Endothelial cell of umbilical vein (primary cell): ENCODE results near the gene KRT1. TPM values are rescaled to one million over a fixed set of nuclear protein-coding genes. Genes with fewer than 3 reads are reported as not detected.

ENCODE experiments used
- BruUV-seq: library from RNA; stranded (reverse); fragments of 400-500 nt; replicated peaks from 2 replicates; lab custom pipeline; 2021; lab: Mats Ljungman, UMichigan
- CTCF ChIA-PET: fragments of 300-600, 350-600 bp; sonication (Branson Sonifier 250); formaldehyde crosslinking; loops from one replicate; lab custom pipeline; 2021; ENCODE audit warnings: antibody characterized with exemption, inconsistent platforms; lab: Charles Lee
- POLR2A ChIA-PET: fragments of 300-600, 350-600 bp; sonication (Branson Sonifier 250); formaldehyde crosslinking; loops from one replicate; lab custom pipeline; 2021; ENCODE audit warnings: antibody characterized with exemption, inconsistent platforms; lab: Charles Lee
- DNase-seq: peaks from one replicate; pipeline ENCODE4 v3.0.0-alpha.2; 2011; ENCODE audit warnings: low read depth, low spot score
- FAIRE-seq: peaks from 2 replicates; lab custom pipeline; 2011; peaks lifted over from hg19 to GRCh38; lab: Jason Lieb, UNC
- H2AFZ ChIP-seq: 2 replicates; pipeline ENCODE4 v1.6.0; 2012; ENCODE audit warnings: low read depth, low read length, control low read depth, inconsistent platforms
- H3K27ac ChIP-seq: 2 replicates; pipeline ENCODE4 v1.5.1; 2011; ENCODE audit warnings: low read depth, mild to moderate bottlenecking, control low read depth, low read length, moderate library complexity; ENCODE audit not compliant: insufficient read depth
- H3K27me3 ChIP-seq, 2 experiments: 2 replicates each; pipeline versions ENCODE4 v1.6.0 to v1.6.1; 2011; ENCODE audit warnings: low read length in 2 of 2, mixed read lengths in 1 of 2; ENCODE audit not compliant: control insufficient read depth in 2 of 2, insufficient read depth in 2 of 2
- H3K36me3 ChIP-seq, 2 experiments: 2 replicates in 1 of 2; 3 replicates in 1 of 2; pipeline ENCODE4 v1.5.1; 2011; ENCODE audit warnings: low read length in 2 of 2, mild to moderate bottlenecking in 1 of 2, moderate library complexity in 1 of 2; ENCODE audit not compliant: control insufficient read depth in 2 of 2, insufficient read depth in 2 of 2; ENCODE audit errors: extremely low read depth in 1 of 2
- H3K4me1 ChIP-seq: 3 replicates; pipeline ENCODE4 v1.5.1; 2011; ENCODE audit warnings: mild to moderate bottlenecking, low read length; ENCODE audit not compliant: control insufficient read depth, insufficient read depth; ENCODE audit errors: extremely low read depth
- H3K4me2 ChIP-seq: 2 replicates; pipeline ENCODE4 v1.6.1; 2011; ENCODE audit warnings: low read length, control low read depth, mixed read lengths; ENCODE audit not compliant: insufficient read depth
- H3K4me3 ChIP-seq, 3 experiments: fragments of 200-600 bp in 1 of 3; sonication (generic), shearing (Covaris generic) in 1 of 3; replicated peaks in 1 of 3; 2 replicates each; pipeline ENCODE4 v1.5.1; 2011 to 2016; ENCODE audit warnings: control low read depth in 3 of 3, low read length in 3 of 3, mild to moderate bottlenecking in 2 of 3, inconsistent platforms in 1 of 3, low read depth in 1 of 3, moderate library complexity in 1 of 3; ENCODE audit not compliant: insufficient read depth in 1 of 3
- H3K79me2 ChIP-seq: 2 replicates; pipeline ENCODE4 v1.6.0; 2012; ENCODE audit warnings: low read length, inconsistent platforms; ENCODE audit not compliant: control insufficient read depth, insufficient read depth
- H3K9ac ChIP-seq: replicated peaks from 2 replicates; pipeline ENCODE3; 2011; ENCODE audit warnings: low read length, control low read depth; ENCODE audit not compliant: insufficient read depth; ENCODE audit errors: extremely low read depth
- H3K9me1 ChIP-seq: replicated peaks from 3 replicates; pipeline ENCODE4 v1.6.0; 2011; ENCODE audit warnings: mild to moderate bottlenecking, low read length; ENCODE audit not compliant: control insufficient read depth, insufficient read depth; ENCODE audit errors: extremely low read depth
- H3K9me3 ChIP-seq: replicated peaks from 2 replicates; pipeline ENCODE4 v1.5.1; 2012; ENCODE audit warnings: low read length, inconsistent platforms; ENCODE audit not compliant: control insufficient read depth, insufficient read depth
- H4K20me1 ChIP-seq: replicated peaks from 2 replicates; pipeline ENCODE3; 2011; ENCODE audit warnings: mild to moderate bottlenecking, low read length; ENCODE audit not compliant: control insufficient read depth, insufficient read depth; ENCODE audit errors: extremely low read depth
- EZH2 ChIP-seq: IDR thresholded peaks from 2 replicates; pipeline ENCODE4 v1.6.1; 2012; ENCODE audit warnings: borderline replicate concordance, low read depth, mild to moderate bottlenecking, moderate library complexity, low read length, inconsistent platforms; ENCODE audit not compliant: severe bottlenecking
- FOS ChIP-seq: IDR thresholded peaks from 2 replicates; pipeline ENCODE4 v1.6.1; 2011; ENCODE audit warnings: mild to moderate bottlenecking, low read length, moderate library complexity, borderline replicate concordance; ENCODE audit not compliant: insufficient read depth
- GATA2 ChIP-seq: IDR thresholded peaks from 2 replicates; pipeline ENCODE4 v1.7.0; 2011; ENCODE audit warnings: low read depth, mild to moderate bottlenecking, moderate library complexity, mixed read lengths, low read length; ENCODE audit not compliant: insufficient read length, insufficient read depth
- JUN ChIP-seq: IDR thresholded peaks from 2 replicates; pipeline ENCODE4 v1.6.1; 2011; ENCODE audit warnings: borderline replicate concordance, low read depth; ENCODE audit not compliant: insufficient read length, insufficient read depth
- MAX ChIP-seq: IDR thresholded peaks from 2 replicates; pipeline ENCODE4 v1.6.1; 2011; ENCODE audit not compliant: insufficient read depth, insufficient read length
- MYC ChIP-seq: IDR thresholded peaks from one replicate; pipeline ENCODE4 v1.6.1; 2011; ENCODE audit warnings: mild to moderate bottlenecking, low read depth, low read length
- POLR2A ChIP-seq: IDR thresholded peaks from 2 replicates; pipeline ENCODE4 v1.6.1; 2012; ENCODE audit warnings: low read depth, mild to moderate bottlenecking, control low read depth, low read length
- POLR2AphosphoS5 ChIP-seq: IDR thresholded peaks from 2 replicates; pipeline ENCODE4 v1.6.1; 2012; ENCODE audit warnings: low read depth, mild to moderate bottlenecking, control low read depth, low read length, moderate library complexity; ENCODE audit not compliant: insufficient read depth
- dilution Hi-C: fragments of 300-500 bp; cut with MboI; formaldehyde crosslinking; loops from one replicate; pipeline ENCODE4 v1.15.0; 2019; ENCODE audit warnings: low sequenced_read_pairs; ENCODE audit not compliant: extremely low pct_ligation_motif_present
- intact Hi-C: fragments of 100-400 bp; cut with micrococcal nuclease; formaldehyde crosslinking; loops from one replicate; pipeline ENCODE4 v1.10.0; 2022
- polyA plus RNA-seq, 4 experiments: library from polyadenylated mRNA; depleted of rRNA in 3 of 4; stranded (reverse) in 3 of 4; unstranded in 1 of 4; fragments of >200 nt; gene quantifications; 2 replicates each; pipeline versions ENCODE4 v1.2.1 to v1.2.3, GENCODE V29; 2011 to 2012; ENCODE audit warnings: missing spikeins in 1 of 4
- total RNA-seq: library from RNA; stranded (reverse); gene quantifications from 2 replicates; pipeline ENCODE4 v1.2.3, GENCODE V29; 2021
- TF ChIP-seq, protein P1 (sequence below), 2 donors: IDR thresholded peaks; 1 replicate in 1 of 2; 2 replicates in 1 of 2; pipeline ENCODE4 v1.5.1; 2011; ENCODE audit warnings: low read length in 2 of 2, mild to moderate bottlenecking in 2 of 2, moderate library complexity in 2 of 2, control low read depth in 1 of 2, inconsistent platforms in 1 of 2, low read depth in 1 of 2; ENCODE audit not compliant: insufficient read depth in 1 of 2; ENCODE audit errors: extremely low read depth in 1 of 2

The KRT1 gene
- total and polyA plus RNA-seq, 2 donors (not counting 3 experiments of a cell fraction or from before 2014, with no cell fraction given) = not detected

GRCh38 chr12:52636592-52637258 is 43.5 kb downstream of the KRT1 start:
- BruUV-seq = no TSS peak
- no peaks in the 10 kb centered on the region for H3K9me1 ChIP-seq
- H3K27ac ChIP-seq = no peak overlapping the region
- intact Hi-C loops = no loop called here
- CTCF ChIA-PET = no interaction called here
- peaks cover 12 to 24% of the 10 kb centered on the region in 2 experiments for H3K27me3 ChIP-seq
- dilution Hi-C loops = no loop called here
- DNase-seq (no peak), FAIRE-seq (no peak)
- H2AFZ ChIP-seq = no peak overlapping the region
- POLR2A ChIA-PET = no interaction called here
- TF ChIP-seq FOS (no peak), EZH2 (no peak), POLR2AphosphoS5 (no peak), GATA2 (no peak), POLR2A (no peak), JUN (no peak), MYC (no peak), MAX (no peak)
- TF ChIP-seq, protein P1, sequence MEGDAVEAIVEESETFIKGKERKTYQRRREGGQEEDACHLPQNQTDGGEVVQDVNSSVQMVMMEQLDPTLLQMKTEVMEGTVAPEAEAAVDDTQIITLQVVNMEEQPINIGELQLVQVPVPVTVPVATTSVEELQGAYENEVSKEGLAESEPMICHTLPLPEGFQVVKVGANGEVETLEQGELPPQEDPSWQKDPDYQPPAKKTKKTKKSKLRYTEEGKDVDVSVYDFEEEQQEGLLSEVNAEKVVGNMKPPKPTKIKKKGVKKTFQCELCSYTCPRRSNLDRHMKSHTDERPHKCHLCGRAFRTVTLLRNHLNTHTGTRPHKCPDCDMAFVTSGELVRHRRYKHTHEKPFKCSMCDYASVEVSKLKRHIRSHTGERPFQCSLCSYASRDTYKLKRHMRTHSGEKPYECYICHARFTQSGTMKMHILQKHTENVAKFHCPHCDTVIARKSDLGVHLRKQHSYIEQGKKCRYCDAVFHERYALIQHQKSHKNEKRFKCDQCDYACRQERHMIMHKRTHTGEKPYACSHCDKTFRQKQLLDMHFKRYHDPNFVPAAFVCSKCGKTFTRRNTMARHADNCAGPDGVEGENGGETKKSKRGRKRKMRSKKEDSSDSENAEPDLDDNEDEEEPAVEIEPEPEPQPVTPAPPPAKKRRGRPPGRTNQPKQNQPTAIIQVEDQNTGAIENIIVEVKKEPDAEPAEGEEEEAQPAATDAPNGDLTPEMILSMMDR (IDR thresholded peaks at IDR 0.05; ENCODE audit: extremely low read depth in 1 of 2, insufficient read depth in 1 of 2, low read depth in 1 of 2, low read length in 2 of 2) = no peak
- no peaks in the 10 kb centered on the region for H3K79me2 ChIP-seq
- H3K4me2 ChIP-seq = no peak overlapping the region
- H4K20me1 ChIP-seq = no peaks in the 10 kb centered on the region
- no peak overlapping the region for H3K4me3 ChIP-seq
- H3K36me3 ChIP-seq = no peaks in the 10 kb centered on the region
- no peak overlapping the region for H3K9ac ChIP-seq
- H3K4me1 ChIP-seq = no peaks in the 10 kb centered on the region
- no peaks in the 10 kb centered on the region for H3K9me3 ChIP-seq
